NB4 (cell line): Measurements from ENCODE around the gene AKT3.

Experiments used
- MYC ChIP-seq: IDR thresholded peaks from 2 replicates; pipeline ENCODE4 v1.6.1; 2011; ENCODE audit warnings: low read depth, low read length
- TF ChIP-seq, protein P1 (sequence below): IDR thresholded peaks from one replicate; pipeline ENCODE4 v1.5.1; 2012; ENCODE audit warnings: low read depth, low read length
- TF ChIP-seq, protein P2 (sequence below): IDR thresholded peaks from 2 replicates; pipeline ENCODE4 v1.6.1; 2011; ENCODE audit warnings: low read depth, low read length

DNA sequence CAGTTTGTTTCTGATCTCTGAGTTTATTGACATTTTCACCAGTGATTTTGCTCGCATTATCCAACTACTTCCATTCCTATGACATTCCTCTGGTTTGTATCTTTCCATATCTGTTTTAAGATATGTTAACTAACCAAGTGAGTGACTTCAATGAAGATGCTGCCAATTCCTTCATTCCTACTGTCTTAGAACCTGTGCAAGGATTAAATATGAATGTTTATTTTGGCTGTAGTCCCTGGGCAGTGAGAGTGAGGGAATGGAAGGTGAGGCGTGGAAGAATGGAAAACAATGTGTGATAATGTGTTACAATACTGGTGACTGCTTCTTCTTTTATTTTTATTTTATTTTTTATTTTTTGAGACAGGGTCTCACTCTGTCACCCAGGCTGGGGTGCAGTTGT lies 411.2 kb downstream of the AKT3 start:
- no peak for TF ChIP-seq MYC
- TF ChIP-seq, protein P1, sequence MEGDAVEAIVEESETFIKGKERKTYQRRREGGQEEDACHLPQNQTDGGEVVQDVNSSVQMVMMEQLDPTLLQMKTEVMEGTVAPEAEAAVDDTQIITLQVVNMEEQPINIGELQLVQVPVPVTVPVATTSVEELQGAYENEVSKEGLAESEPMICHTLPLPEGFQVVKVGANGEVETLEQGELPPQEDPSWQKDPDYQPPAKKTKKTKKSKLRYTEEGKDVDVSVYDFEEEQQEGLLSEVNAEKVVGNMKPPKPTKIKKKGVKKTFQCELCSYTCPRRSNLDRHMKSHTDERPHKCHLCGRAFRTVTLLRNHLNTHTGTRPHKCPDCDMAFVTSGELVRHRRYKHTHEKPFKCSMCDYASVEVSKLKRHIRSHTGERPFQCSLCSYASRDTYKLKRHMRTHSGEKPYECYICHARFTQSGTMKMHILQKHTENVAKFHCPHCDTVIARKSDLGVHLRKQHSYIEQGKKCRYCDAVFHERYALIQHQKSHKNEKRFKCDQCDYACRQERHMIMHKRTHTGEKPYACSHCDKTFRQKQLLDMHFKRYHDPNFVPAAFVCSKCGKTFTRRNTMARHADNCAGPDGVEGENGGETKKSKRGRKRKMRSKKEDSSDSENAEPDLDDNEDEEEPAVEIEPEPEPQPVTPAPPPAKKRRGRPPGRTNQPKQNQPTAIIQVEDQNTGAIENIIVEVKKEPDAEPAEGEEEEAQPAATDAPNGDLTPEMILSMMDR: no peak
- TF ChIP-seq, protein P2, sequence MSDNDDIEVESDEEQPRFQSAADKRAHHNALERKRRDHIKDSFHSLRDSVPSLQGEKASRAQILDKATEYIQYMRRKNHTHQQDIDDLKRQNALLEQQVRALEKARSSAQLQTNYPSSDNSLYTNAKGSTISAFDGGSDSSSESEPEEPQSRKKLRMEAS: no peak
